ENCODE data around the gene STXBP5L.
A peak's percentile ranks its signal among the peaks of the same experiment; 100 is the strongest.
"Not testable (repeated sequence)": the region's sequence is repeated elsewhere in the genome, so short reads cannot be mapped to it uniquely, and the experiment has no call there.

Gene STXBP5L

DNA sequence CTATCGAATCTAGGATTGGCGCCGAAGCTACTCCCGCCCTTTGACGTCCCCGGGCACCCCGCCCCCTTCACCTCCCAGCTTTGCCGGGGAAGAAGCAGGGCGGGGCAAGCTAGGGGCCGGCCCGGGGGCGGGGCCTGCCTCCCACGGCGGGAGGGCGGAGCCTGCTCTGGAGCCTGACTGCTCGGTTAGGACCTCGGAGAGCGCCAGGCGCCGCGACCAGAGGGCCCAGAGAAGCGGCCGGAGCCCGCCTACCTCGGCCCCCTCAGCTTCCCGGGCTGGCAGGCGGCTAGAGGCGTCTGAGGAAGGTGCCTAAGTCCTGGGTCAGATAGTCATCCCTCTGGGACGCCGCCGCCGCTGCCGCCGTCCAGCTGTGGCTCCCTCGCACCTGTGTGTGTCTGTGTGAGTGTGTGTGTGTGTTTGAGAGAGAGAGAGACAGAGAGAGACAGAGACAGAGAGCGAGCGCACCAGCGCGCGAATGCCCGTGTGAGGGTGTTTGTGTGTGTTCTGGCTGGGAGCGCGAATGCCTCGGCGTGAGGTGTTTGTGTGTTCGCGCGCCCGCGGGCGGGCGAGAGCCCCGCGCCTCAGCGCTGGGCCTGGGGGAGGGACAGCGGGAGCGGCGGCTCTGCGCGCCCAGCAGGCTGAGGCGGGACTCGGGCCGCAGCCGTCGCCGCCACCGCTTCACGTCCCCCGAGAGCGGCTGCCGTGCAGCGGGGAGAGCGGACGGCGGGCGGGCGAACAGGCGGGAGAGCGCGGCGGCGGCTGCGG lies at the start of gene STXBP5L:
TSS of gene STXBP5L (plus strand) at position 176 of the 765 bp plus-strand sequence. CDS start 1,374 bp downstream, outside the sequence.
- peak; percentile 79 for DNase-seq

DNA sequence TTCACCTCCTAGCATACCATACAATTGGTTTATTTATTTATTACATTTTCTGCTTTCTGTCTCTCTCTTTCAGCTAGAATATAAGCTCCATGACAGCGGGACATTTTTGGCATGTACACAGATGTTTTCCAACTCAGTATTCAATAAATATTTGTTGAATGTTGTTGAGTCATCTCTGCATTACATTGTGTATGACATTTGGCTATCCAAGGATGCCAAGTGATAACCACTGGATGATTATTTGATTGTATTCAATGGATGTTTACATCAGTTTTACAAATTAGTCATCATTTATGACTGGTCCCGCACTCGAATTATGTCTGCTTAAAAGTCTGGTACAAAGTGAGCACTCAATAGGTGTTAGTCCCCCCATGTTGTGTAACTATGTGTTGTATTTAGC lies 49.5 kb upstream of the STXBP5L start:
- no peak for DNase-seq

DNA sequence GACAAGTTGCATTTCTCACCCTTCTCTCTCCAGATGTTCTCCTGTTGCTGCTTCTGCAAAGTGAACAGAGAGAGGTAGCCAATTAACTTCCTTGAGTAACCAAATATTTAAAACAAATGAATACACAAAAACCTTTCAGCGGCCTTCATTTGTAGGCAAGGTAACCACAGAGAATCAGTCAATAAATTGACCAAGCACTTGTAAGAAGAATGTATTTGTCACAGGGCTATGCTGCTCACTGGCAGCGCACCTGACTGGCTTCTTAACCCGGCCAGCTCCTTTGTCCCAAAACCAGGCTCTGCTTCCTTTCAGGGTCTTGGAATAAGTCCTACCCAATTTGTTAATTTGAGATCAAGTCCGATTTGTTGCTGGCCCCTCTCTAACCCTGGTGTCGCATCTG lies 43.5 kb upstream of the STXBP5L start:
- DNase-seq: no peak

DNA sequence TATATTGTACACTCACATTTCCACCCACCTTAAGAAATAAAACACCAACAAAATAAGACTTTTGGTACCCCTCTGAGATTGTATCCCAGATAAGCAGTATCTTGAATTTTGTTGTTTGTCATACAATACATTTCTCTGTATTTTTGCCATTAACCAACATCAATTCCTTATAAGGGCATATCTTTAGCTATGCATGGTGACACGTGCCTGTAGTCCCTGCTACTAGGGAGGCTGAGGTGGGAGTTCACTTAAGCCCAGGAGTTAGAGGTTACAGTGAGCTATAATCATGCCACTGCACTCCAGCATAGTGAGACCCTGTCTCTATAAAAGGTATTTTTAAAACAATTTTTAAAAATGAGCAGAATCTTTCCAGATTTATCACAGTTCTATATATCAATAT lies 32.5 kb upstream of the STXBP5L start:
- no peak for DNase-seq

DNA sequence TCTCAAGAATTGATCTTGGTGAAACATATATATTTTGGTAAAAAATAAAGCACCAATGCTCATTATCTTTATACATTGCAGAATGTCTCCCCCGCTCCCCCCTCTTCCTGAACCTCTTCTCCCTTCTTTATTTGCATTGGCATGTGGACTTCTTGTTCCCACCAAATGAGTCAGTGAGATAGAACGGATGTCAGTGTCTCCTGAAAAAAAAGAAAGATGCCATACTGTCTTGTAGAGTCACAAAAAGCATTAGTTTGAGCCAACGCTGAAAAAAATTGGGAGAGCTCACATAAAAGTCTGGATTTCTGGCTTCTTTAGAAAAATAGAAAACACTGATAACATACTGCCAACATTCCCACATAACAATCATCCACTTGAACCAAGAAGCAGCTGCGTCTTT lies 32.0 kb upstream of the STXBP5L start:
- no peak for DNase-seq

DNA sequence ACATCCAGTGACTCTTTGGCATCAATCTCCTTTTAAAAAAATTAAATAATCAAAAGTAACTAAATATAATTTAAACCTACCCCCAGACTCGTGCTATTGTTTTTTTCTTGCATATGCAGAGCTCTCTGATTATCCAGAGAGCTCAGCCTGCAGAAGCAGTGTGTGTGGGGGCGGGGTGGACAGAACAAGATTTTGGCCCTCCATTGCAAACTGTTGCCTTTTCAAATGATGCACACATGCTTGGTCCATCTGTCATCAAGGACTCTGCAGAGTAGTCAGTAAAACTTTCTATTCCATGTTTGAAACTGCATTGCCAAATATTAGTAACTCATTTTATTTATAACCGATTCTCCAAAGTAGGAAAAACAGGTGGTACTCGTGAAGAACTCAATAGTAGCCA lies 28.6 kb upstream of the STXBP5L start:
- DNase-seq: no peak

DNA sequence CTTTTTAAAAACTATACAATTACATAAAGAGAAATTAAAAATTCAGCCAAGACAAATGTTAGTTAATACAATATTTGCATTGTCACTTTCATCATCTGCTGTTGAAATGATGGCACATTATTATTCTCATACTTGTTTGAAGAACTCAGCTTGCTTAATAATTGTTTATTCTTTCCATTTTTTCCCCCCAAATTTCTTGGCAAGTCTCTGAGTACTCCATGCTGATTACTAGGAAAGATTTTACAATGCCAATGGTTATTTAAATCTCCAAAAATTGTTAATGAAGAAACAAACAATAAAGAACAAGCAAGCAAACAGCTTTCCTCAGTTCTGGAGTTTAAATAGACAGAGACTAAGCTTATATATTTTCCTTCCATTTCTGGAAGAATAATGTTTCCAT lies 15.1 kb upstream of the STXBP5L start:
- DNase-seq: no peak

DNA sequence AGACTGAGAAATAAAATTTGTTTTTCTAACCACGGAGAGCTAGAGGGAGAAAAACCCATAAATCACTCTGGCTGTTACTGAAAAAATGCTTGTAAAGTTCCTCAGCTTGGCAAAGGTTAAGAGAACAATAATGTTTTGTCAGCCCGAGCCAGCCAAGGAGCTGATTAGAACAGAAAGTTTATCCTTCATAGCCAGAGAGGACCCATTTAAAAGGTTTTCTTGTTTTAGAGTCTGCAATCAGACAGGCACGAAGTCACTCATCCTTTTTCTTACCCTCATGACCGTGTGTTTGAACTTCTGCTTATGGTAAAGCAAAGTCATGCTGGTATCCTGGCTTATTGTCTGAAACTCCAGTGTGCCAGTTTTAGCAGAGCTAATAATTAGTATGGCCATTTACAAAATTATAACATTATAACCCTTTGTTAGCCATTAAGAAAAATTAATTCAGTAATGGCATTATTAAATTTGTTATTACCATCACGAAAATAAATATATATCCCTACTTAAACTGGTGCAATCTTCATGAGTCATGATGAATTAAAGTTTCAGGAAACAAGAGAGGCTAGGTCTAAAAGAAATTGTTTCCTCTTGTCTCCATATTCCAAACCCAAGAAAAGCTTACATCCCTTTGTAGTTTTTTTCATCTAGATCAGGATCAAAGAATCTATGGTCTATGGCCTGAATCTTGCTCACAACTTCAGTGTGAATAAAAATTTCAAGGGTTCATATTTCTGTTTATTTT lies 13.5 kb upstream of the STXBP5L start:
- DNase-seq: no peak

DNA sequence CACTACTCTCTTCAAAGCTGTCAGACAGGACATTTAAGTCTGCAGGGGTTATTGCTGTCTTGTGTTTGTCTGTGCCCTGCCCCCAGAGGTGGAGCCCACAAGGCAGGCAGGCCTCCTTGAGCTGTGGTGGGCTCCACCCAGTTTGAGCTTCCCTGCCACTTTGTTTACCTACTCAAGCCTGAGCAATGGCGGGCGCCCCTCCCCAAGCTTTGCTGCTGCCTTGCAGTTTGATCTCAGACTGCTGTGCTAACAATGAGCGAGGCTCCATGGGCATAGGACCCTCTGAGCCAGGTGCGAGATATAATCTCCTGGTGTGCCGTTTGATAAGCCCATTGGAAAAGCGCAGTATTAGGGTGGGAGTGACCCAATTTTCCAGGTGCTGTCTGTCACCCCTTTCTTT lies 6.3 kb upstream of the STXBP5L start:
- DNase-seq: not testable (repeated sequence)

DNA sequence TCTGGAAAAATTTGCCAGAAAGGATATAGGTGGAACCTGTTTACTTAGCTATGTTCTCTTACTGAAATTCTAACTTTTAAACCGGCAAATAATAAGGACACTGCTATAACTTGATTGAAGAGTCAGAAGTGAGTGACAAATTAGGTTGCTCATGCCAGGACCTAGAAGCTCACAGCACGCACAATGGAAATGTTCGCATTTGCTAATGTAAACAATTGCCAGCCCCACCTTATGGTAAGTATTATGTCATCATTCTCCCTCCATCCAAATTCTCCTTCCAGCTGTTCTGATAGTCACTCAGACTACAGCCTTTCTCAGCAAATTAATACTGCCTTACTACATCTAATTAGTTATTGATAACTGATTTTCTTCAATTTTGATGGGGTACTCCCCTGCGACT lies 4.8 kb upstream of the STXBP5L start:
- no peak for DNase-seq

DNA sequence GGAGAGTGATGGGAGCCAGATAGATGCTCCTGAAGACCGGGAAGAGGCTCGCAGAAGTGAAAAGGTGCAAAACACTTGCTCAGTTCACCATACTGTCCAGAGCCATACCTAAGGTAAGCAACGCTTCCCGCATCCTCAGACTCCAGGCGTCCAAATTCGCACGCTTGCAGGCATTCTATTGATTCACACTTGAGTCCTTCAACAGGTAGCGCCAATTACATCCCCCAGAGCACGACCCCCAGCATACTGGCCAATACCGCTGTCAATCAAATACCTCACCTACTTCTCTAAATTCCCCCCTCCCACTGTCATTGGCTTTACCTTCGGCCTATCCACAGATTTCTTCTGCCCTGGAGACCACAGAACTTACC lies 361 bp upstream of the STXBP5L start:
- DNase-seq: peak; percentile 1

DNA sequence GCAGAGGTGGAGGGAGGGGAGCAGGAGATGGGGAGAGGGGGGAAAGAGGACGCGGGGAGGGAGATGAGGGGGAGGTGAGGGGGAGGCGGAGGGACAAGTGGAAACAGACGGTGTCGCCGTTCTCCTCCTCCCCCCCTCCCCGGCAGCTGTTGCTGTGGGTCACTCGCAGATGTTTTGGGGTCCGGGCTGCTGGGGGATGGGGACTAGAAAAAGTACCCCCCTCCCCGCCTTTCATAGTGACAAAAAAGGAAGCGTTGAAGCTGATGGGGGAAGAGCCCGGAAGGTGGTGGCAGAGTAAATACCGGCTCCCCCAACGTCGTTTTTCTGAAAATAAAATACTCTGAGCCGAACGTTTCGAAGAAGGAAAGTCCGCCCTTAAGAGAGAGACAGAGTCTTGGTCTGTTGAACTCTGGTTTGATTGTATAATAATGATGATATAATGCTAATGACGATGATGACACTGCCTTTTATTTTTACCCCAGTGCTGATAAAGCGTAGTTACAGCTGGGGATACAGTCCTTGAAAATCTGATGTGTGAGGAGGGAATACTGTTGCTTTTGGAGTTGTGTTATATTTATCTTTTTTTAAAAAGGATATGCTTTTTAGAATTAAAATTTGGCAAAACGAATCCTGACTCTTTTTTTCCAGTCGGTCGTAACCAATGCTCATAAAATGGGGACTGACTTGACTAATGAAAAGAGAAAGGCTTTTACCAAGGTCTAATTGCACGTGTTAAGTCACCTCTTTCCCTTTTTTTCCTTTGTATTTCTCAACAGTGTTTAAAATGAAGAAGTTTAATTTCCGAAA lies 993 bp downstream of the STXBP5L start:
- DNase-seq: no peak

DNA sequence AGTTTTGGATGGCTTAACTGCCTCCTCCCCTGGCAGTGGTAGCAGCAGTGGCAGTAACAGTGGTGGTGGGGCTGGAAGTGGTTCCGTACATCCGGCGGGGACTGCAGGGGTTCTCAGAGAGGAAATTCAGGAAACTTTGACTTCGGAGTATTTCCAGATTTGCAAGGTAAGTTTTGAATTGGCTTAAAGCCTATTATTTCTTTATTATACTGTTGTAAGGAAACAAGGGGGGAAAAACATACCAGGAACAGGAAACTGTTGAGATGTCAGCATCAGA lies 1.5 kb downstream of the STXBP5L start:
- DNase-seq: peak; percentile 2

DNA sequence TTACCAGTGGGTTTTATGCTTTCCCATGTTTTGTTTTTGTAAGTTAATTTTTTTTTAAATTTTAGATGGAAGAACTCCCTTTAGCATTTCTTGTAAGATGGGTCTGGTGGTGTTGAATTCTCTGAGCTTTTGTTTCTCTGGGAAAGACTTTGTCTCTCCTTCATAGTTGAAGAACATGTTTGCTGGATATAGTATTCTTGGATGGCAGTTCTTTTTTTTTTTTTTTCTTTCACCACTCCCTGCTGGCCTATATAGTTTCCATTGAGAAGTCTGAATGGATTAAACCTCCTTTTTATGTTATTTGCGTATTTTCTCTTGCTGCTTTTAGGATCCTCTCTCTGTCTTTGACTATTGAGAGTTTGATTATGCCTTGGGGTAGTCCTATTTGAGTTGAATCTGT lies 18.1 kb downstream of the STXBP5L start:
- DNase-seq: no peak

DNA sequence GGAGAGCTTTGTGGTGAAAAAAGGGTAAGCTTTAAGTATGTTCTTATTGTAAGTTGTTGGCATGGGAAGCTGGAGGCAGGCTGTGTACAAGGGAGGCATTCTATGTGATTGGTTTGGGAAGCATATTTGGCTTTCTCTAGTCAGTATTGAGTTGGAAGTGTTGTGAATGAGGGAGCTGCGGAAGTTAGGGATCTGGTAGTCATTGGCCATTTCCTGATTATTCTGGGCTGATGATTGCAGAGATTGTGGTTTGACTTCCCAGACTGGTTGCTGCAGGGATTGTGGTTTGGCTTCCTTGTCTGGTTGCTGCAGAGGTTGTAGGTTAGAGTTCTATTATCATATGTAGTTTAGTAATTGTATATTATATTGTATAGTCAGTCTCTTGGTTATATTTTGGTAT lies 21.0 kb downstream of the STXBP5L start:
- no peak for DNase-seq

DNA sequence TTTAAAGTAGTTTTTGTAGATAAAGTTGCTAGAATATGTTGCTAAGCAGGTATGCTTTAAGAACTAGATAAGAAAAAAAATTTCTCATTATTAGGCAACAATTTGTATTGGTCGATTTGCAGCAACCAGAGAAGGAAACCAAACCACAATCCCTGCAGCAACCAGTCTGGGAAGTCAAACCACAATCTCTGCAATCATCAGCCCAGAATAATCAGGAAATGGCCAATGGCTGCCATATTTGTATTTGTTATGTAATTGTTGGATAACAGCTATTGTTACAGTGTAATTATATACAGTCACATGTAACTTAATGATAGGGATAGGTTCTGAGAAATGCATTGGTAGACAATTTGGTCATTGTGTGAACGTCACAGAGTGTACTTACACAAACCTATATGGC lies 23.6 kb downstream of the STXBP5L start:
- DNase-seq: no peak

DNA sequence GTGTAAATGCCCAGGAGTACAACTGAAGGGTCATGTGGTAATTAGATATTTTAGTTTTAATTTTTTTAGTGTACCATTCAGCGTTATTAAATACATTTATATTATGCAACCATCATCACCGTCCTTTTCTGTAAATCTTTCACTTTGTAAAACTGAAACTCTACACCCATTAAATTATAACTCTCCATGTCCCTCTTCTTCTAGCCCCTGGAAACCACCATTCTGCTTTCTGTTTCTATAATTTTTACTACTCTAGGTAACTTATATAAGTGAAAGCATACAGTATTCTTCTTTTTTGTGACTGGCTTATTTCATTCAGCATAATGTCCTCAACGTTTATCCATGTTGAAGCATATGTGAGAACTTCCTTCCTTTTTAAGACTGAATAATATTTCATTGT lies 48.1 kb downstream of the STXBP5L start:
- no peak for DNase-seq

DNA sequence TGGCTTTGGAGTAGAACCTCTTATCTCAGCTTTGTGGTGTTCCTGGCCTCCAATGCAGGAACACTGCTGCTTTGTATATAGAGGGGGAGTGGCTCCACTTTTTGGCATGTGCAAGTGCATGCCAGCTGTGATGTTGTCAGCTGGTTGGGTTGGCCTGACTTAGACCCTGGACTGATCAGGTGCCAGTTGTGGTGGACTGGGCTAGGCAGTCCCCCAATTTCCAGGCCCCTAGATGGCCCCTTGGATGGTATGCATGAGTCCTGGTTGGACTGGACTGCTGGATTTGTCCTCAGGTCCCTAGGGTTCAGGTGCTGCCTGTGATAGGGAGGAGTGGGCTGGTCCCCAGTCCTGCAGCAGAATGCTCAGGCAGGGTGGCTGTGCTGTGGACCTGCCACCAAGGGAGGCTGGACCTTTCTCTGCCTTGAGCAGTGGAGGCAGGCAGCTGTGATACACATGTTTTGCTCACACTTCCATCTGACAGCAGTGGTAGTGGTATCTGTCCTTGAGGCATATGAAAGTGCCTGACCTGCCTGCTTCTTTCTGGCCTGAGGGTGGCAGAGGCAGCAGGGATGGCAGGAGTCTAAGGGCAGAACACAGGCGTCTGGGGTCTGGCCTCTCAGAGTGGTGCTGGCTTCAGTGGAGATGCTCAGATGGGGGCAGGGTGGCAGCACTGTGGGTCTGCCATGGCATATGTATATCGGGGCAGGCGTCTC lies 74.8 kb downstream of the STXBP5L start:
- DNase-seq: no peak

DNA sequence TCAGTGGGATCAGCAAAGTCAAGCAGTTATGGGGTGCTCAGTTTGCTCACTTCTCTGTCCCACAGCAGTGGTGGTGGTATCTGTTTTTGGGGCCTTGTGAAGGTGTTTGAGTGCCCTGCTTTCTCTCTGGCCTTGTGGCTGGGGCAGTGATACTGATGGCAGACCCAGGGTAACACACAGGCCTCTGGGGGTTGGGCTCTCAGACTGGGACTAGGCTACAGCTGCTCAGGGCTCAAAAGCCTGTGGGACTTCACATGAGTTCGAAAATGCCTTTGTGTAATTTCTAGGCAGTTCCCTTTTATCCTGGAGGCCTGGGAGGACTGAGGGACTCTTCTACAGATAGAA lies 75.3 kb downstream of the STXBP5L start:
- no peak for DNase-seq

DNA sequence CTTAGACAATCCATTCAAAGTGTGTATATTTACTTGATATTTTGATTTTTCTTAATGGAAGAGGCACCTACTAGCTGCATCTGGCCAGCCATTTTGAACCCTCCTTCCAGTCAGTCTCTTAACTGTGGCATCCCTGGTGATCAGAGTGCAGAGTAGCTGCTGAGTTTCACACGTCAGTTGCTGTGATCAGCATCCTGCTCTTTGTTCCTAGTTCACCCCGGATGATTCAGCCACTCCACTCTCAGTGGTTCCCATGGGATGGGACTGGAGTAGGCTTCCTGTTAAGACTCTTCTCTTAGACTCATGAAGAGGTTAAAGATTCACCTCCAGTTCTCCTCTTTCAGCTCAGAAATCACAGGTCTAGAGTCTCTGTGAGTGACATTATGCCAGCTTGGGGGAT lies 75.8 kb downstream of the STXBP5L start:
- DNase-seq: no peak

DNA sequence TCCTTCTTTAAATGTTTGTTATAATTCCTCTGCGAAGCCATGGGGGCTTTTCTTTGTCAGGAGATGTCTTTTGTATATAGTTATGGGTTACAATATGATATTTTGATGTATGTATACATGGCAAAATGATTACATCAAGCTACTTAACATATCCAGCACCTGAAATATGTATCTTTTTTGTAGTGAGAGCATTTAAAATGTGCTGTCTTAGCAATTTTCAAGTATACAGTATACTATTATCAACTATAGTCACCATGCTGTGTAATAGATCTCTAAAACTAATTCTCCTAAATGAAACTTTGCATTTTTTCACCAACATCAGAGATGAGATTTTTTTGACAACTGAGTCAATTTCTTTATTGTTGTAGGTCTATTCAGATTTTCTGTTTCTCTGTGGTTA lies 77.2 kb downstream of the STXBP5L start:
- DNase-seq: no peak

DNA sequence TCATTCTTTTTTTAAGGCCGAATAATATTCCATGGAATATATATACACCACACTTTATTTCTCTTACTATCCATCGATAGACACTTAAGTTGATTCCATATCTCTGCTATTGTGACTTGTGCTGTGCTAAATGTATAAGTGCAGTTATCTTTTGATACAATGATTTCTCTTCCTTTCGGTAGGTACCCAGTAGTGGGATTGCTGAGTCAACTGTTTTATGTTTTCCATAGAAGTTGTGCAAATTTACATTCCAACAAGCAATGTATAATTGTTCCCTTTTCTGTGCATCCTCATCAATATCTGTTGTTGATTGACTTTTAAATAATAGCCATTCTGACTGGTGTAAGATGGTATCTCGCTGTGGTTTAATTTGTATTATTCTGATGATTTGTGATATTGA lies 81.0 kb downstream of the STXBP5L start:
- DNase-seq: no peak

DNA sequence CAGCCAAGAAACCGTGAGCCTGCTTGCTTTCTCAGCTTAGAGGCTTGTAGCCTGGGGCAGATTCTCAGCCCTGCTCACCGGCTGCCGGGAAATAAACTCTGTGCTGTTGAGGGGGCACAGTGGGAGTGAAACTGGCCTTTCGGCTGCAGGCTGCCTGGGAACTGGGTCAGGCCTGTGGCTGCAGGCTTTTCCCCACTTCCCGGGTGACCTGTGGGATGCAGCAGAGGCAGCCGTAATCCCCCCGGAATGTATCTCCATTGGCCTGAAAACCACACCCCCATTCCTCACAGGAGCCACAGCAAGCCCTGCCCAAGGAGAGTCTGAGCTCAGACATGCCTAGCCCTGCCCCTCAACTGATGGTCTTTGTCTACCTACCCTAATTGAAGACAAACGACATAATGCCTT lies 110.9 kb downstream of the STXBP5L start:
- DNase-seq: no peak

DNA sequence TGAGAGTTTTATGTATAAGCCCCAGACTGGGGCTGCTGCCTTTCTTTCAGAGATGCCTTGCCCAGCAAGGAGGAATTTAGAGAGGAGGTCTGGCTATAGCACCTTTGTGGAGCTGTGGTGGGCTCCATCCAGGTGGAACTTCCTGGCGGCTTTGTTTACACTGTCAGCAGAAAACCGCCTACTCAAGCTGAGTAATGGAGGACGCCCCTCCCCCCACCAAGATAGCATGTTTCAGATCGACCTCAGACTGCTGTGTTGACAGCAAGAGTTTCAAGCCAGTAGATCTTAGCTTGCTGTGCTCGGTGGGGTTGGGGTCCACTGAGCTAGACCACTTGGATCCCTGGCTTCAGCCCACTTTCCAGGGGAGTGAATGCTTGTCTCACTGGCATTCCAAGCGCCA lies 155.6 kb downstream of the STXBP5L start:
- no peak for DNase-seq
